ENCODE results near the gene DLG5.
"Not testable (repeated sequence)": the region's sequence is repeated elsewhere in the genome, so short reads cannot be mapped to it uniquely, and the experiment has no call there.

The DLG5 gene

GRCh38 chr10:77763453-77764430, 162.8 kb downstream of the DLG5 start:
- H3K4me3 ChIP-seq (ENCODE audit: low read length), result no peak overlapping the region
- no peak for DNase-seq (ENCODE audit: low read depth, low spot score)

- DNase-seq (ENCODE audit: low read depth, low spot score), result not testable (repeated sequence)
Observed at GRCh38 chr10:77758406-77758805, 168.1 kb downstream of the DLG5 start.

GRCh38 chr10:77756319-77757232, 170.0 kb downstream of the DLG5 start:
- H3K4me3 ChIP-seq (ENCODE audit: low read length), result no peak overlapping the region
- peak; percentile 16 for DNase-seq (ENCODE audit: low read depth, low spot score)

More at GRCh38 chr10:77758406-77758805, 168.1 kb downstream of the DLG5 start:
- not testable (repeated sequence) for H3K4me3 ChIP-seq (ENCODE audit: low read length)

GRCh38 chr10:77746047-77746707, 180.4 kb downstream of the DLG5 start:
- DNase-seq (ENCODE audit: low read depth, low spot score), result no peak
- no peak overlapping the region for H3K4me3 ChIP-seq (ENCODE audit: low read length)

- no peak for DNase-seq (ENCODE audit: low read depth, low spot score)
- H3K4me3 ChIP-seq (ENCODE audit: low read length), result no peak overlapping the region
Observed at GRCh38 chr10:77744245-77744644, 182.3 kb downstream of the DLG5 start.

- DNase-seq (ENCODE audit: low read depth, low spot score), result no peak
- no peak overlapping the region for H3K4me3 ChIP-seq (ENCODE audit: low read length)
Observed at GRCh38 chr10:77742172-77742571, 184.4 kb downstream of the DLG5 start.

GRCh38 chr10:77741746-77742145, 184.8 kb downstream of the DLG5 start:
- no peak for DNase-seq (ENCODE audit: low read depth, low spot score)

More at GRCh38 chr10:77741746-77742145, 184.8 kb downstream of the DLG5 start:
- no peak overlapping the region for H3K4me3 ChIP-seq (ENCODE audit: low read length)
